PFSK-1 (cell line): ENCODE data around the gene GRK1.

Experiments used
- FOXP2 ChIP-seq: optimal IDR thresholded peaks from 2 replicates; pipeline ENCODE3; 2011; ENCODE audit warnings: borderline replicate concordance, control low read depth, inconsistent platforms; ENCODE audit not compliant: insufficient read depth; ENCODE audit errors: extremely low read length, extremely low read depth
- POLR2AphosphoS5 ChIP-seq: IDR thresholded peaks from 2 replicates; pipeline ENCODE4 v1.6.1; 2012; ENCODE audit warnings: low read depth, mild to moderate bottlenecking, control low read depth, low read length, moderate library complexity
- SIN3A ChIP-seq: IDR thresholded peaks from 2 replicates; pipeline ENCODE4 v1.6.1; 2012; ENCODE audit warnings: mild to moderate bottlenecking, low read length, moderate library complexity, borderline replicate concordance; ENCODE audit not compliant: insufficient read depth
- TAF1 ChIP-seq: IDR thresholded peaks from 2 replicates; pipeline ENCODE4 v1.6.1; 2012; ENCODE audit warnings: low read length, control low read depth, borderline replicate concordance; ENCODE audit not compliant: insufficient read depth
- TF ChIP-seq, protein P1 (sequence below), 2 experiments: IDR thresholded peaks; 2 replicates each; pipeline versions ENCODE4 v1.6.1 to v1.8.0; 2011 to 2012; ENCODE audit warnings: low read depth in 2 of 2, low read length in 2 of 2, control low read depth in 1 of 2, inconsistent platforms in 1 of 2, mild to moderate bottlenecking in 1 of 2, moderate library complexity in 1 of 2; ENCODE audit not compliant: insufficient read depth in 1 of 2

The GRK1 gene

DNA sequence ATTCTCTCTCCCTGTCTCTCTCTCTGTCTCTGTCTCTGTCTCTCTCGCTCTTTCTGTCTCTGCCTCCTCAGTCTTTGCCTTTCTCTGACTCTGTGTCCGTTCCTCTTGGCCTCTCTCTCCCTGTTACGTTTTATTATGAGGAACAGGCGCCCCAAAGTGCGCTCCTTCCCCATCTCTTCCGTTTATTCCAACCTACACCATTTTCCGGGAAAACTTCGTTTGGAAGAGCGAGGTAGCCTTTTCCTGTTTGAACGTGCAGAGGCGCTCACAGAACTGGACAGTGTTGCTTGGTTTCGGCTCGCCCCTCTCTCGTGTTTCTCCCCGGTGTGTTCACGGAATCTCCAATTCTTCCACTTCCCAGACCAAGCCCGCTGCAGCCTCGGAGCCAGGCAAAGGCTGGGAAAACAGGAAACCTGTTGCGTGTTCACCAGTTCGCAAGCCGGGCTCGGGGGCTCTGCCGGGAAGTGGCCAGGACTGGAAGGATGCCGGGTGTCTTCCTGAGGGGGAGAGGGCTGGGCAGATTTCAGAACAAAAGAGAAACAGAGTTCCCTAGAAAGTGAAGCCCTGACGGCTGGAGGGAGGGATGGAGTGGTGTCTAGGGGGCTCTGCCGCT lies 92.6 kb downstream of the GRK1 start:
- no peak for TF ChIP-seq TAF1
- TF ChIP-seq, protein P1, sequence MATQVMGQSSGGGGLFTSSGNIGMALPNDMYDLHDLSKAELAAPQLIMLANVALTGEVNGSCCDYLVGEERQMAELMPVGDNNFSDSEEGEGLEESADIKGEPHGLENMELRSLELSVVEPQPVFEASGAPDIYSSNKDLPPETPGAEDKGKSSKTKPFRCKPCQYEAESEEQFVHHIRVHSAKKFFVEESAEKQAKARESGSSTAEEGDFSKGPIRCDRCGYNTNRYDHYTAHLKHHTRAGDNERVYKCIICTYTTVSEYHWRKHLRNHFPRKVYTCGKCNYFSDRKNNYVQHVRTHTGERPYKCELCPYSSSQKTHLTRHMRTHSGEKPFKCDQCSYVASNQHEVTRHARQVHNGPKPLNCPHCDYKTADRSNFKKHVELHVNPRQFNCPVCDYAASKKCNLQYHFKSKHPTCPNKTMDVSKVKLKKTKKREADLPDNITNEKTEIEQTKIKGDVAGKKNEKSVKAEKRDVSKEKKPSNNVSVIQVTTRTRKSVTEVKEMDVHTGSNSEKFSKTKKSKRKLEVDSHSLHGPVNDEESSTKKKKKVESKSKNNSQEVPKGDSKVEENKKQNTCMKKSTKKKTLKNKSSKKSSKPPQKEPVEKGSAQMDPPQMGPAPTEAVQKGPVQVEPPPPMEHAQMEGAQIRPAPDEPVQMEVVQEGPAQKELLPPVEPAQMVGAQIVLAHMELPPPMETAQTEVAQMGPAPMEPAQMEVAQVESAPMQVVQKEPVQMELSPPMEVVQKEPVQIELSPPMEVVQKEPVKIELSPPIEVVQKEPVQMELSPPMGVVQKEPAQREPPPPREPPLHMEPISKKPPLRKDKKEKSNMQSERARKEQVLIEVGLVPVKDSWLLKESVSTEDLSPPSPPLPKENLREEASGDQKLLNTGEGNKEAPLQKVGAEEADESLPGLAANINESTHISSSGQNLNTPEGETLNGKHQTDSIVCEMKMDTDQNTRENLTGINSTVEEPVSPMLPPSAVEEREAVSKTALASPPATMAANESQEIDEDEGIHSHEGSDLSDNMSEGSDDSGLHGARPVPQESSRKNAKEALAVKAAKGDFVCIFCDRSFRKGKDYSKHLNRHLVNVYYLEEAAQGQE (IDR thresholded peaks at IDR 0.05; ENCODE audit: insufficient read depth in 1 of 2, low read depth in 2 of 2, low read length in 2 of 2), result no peak
- TF ChIP-seq POLR2AphosphoS5, result no peak
- no peak for TF ChIP-seq SIN3A
- TF ChIP-seq FOXP2, result no peak

DNA sequence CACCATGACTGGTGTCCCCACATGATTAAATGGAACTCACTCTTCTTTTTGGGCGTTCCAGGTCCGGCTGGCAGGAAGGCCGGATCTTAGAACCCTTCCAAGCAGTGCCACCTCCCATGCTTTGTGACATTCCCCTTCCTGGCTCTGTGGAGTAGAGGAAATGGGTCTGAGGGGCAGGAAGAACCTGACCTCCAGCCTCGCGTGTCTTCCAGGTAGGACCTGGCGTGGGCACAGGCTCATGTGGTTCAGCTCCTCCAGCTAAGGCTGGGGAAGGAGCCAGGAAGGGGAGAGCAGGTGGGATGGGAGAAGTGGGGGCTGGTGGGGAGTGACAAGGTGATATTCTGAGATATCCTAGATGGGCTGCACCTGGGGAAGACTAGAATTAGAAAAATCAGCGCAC lies 94.1 kb downstream of the GRK1 start:
- TF ChIP-seq FOXP2 (no peak), SIN3A (no peak), TAF1 (no peak), POLR2AphosphoS5 (no peak)
- TF ChIP-seq, protein P1 (IDR thresholded peaks at IDR 0.05; ENCODE audit: insufficient read depth in 1 of 2, low read depth in 2 of 2, low read length in 2 of 2), result no peak

DNA sequence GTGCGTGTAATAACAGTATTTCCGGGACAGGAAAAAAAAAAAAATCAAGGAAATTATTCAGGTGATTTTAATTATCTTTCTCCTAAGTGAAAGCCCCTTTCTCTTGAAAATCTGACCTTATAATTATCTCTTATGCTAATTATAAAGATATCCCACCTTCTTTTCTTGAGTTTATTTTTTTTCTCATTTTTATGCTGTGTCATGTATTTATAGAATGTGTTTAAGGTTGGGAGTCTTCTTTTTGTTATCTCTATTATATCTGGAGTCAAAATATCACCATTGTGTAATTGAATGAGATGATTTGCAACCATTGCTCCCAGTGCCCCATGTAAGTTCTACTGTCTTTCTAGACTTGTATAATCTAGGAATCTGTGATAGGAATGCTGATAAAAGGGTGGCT lies 95.1 kb downstream of the GRK1 start:
- no peak for TF ChIP-seq SIN3A
- no peak for TF ChIP-seq TAF1
- TF ChIP-seq POLR2AphosphoS5, result no peak
- TF ChIP-seq, protein P1 (IDR thresholded peaks at IDR 0.05; ENCODE audit: insufficient read depth in 1 of 2, low read depth in 2 of 2, low read length in 2 of 2), result no peak
- TF ChIP-seq FOXP2, result no peak

DNA sequence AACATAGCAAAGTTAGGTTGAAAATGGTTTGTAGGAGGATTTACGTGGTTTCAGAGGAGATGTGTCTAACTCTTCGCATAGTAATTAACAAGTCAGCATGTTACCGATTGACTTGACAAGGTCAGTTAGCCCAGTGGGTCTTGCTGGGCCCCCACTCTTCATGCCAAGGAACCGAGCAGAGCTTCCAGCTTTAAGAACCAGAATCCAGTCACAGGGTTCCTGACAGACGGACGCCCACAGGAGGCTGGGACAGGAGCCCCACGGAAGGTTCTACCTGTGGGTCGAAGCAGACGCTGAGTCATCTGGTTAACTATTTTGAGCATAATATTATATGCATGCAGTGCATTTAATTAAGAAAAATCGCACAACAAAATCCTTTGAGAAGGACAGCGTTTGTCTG lies 95.5 kb downstream of the GRK1 start:
- TF ChIP-seq POLR2AphosphoS5 (no peak), TAF1 (no peak), FOXP2 (no peak), SIN3A (no peak)
- TF ChIP-seq, protein P1 (IDR thresholded peaks at IDR 0.05; ENCODE audit: insufficient read depth in 1 of 2, low read depth in 2 of 2, low read length in 2 of 2), result no peak

DNA sequence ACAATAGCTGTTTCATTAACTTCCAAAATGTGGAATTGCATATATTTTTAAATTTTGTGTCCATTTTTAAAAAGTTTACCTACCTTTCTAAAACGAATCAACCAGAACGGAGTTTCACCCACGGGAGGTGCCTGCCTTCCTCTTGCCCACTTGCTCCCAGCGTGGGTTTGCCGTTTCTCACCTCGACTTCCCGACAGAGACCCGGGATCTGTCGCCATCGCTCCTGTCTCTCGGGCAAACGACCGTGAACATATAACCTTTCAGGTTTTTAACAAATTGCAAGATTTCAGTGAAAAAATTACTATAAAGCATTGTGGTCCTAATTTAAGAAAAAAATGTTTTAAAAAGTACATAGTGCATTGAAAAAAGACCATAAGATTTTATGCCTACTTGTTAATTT lies 96.2 kb downstream of the GRK1 start:
- no peak for TF ChIP-seq POLR2AphosphoS5
- no peak for TF ChIP-seq SIN3A
- no peak for TF ChIP-seq TAF1
- TF ChIP-seq FOXP2, result no peak
- TF ChIP-seq, protein P1 (IDR thresholded peaks at IDR 0.05; ENCODE audit: insufficient read depth in 1 of 2, low read depth in 2 of 2, low read length in 2 of 2), result no peak
